Measurements from ENCODE around the gene STK26. TPM values are rescaled to one million over a fixed set of nuclear protein-coding genes. Genes with fewer than 3 reads are reported as not detected.

The STK26 gene
- total RNA-seq, 1 experiment from 2014 or later: 30.5 TPM

DNA sequence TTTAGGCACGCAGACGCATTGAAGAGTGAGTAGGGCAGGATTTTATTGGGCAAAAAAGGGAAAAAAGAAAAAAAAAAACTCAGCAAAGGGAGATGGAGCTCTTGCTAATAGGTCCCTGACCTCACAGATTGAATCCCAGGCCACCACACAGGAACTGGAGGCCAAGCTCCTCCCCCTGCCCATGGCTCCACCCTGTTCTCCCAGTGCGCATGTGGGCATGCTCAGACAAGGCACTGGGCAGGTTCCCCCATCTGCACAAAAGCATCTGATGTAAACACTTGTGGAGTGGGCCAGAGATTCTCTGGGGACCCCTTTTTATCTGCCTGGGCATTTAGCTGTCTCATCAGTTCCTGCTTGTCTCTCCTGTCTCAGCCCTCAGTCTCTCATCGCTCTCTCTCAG, 95.3 kb downstream of the STK26 start:
- Histone ChIP-seq H3K27ac (ENCODE audit: low read depth, low read length) (no peak overlapping the region), H3K4me3 (replicated peaks in 1 of 2; ENCODE audit: low read depth in 1 of 2, low read length in 2 of 2) (no peak overlapping the region), H3K9me3 (ENCODE audit: control insufficient read depth in 1 of 2, insufficient read depth in 1 of 2, low read depth in 1 of 2, low read length in 2 of 2) (no peaks in the 10 kb centered on the region), H3K79me2 (ENCODE audit: insufficient read depth, low read length) (no peaks in the 10 kb centered on the region), H3K36me3 (ENCODE audit: control insufficient read depth in 1 of 2, insufficient read depth in 2 of 2, low read length in 2 of 2) (no peaks in the 10 kb centered on the region), H3K4me1 (ENCODE audit: control insufficient read depth in 1 of 2, insufficient read depth in 2 of 2, low read length in 2 of 2) (no peaks in the 10 kb centered on the region), H2AFZ (ENCODE audit: low read depth, low read length, poor library complexity, severe bottlenecking) (no peak overlapping the region), H3K9me2 (ENCODE audit: insufficient read depth) (no peaks in the 10 kb centered on the region), H3K4me2 (ENCODE audit: low read length) (no peak overlapping the region), H3K9ac (ENCODE audit: low read length) (no peak overlapping the region), H3K27me3 (ENCODE audit: insufficient read depth, low read length) (no peaks in the 10 kb centered on the region), H4K20me1 (ENCODE audit: insufficient read depth) (no peaks in the 10 kb centered on the region)
- BruUV-seq (replicated peaks): no TSS peak
- no peak for TF ChIP-seq ATF3 (IDR thresholded peaks at IDR 0.05)
- TF ChIP-seq POLR2AphosphoS5 (IDR thresholded peaks at IDR 0.05; ENCODE audit: low read depth, low read length): no peak
- no peak for TF ChIP-seq CEBPB (IDR thresholded peaks at IDR 0.05; ENCODE audit: low read depth)
- no peak for TF ChIP-seq TCF7L2 (IDR thresholded peaks at IDR 0.05; ENCODE audit: borderline replicate concordance, extremely low read depth, insufficient read depth, insufficient read length)
- TF ChIP-seq YY1 (IDR thresholded peaks at IDR 0.05; ENCODE audit: extremely low read depth, insufficient replicate concordance, low read depth, low read length): no peak
- TF ChIP-seq POLR2A (IDR thresholded peaks at IDR 0.05; ENCODE audit: borderline replicate concordance, extremely low read depth, insufficient read depth, insufficient read length): no peak
- no peak for TF ChIP-seq SP1 (IDR thresholded peaks at IDR 0.05; ENCODE audit: low read depth)
- TF ChIP-seq ELF1 (IDR thresholded peaks at IDR 0.05; ENCODE audit: borderline replicate concordance, low read depth): no peak
- TF ChIP-seq EZH2 (IDR thresholded peaks at IDR 0.05): no peak
- no peak for TF ChIP-seq SRF (IDR thresholded peaks at IDR 0.05; ENCODE audit: low read depth)
- TF ChIP-seq EGR1 (IDR thresholded peaks at IDR 0.05; ENCODE audit: low read depth): no peak
- no peak for TF ChIP-seq ZNF274 (IDR thresholded peaks at IDR 0.05; ENCODE audit: low read depth, low read length)
- no peak for TF ChIP-seq CTCF (IDR thresholded peaks at IDR 0.05 in 2 of 3, conservative IDR thresholded peaks at IDR 0.05 in 1 of 3; ENCODE audit: borderline replicate concordance in 1 of 3, insufficient read depth in 1 of 3, low read depth in 2 of 3, low read length in 2 of 3)
- TF ChIP-seq RAD21 (IDR thresholded peaks at IDR 0.05; ENCODE audit: low read depth): no peak
- DNase-seq (ENCODE audit: low read depth, low spot score): peak; percentile 1
- ATAC-seq: peak; percentile 86
- ChIA-PET CTCF (no interaction called here), RAD21 (ENCODE audit: low non-redundant PET in 1 of 2, low total read pairs in 2 of 2, uncharacterized antibody in 2 of 2, unreplicated experiment in 2 of 2) (no interaction called here), POLR2A (no interaction called here)
- intact Hi-C loops (cut with micrococcal nuclease): no loop called here

Measured in HCT116 (cell line).